Measurements from ENCODE around the gene TACSTD2.
"Not testable (repeated sequence)": the region's sequence is repeated elsewhere in the genome, so short reads cannot be mapped to it uniquely, and the experiment has no call there.

Gene TACSTD2

DNA sequence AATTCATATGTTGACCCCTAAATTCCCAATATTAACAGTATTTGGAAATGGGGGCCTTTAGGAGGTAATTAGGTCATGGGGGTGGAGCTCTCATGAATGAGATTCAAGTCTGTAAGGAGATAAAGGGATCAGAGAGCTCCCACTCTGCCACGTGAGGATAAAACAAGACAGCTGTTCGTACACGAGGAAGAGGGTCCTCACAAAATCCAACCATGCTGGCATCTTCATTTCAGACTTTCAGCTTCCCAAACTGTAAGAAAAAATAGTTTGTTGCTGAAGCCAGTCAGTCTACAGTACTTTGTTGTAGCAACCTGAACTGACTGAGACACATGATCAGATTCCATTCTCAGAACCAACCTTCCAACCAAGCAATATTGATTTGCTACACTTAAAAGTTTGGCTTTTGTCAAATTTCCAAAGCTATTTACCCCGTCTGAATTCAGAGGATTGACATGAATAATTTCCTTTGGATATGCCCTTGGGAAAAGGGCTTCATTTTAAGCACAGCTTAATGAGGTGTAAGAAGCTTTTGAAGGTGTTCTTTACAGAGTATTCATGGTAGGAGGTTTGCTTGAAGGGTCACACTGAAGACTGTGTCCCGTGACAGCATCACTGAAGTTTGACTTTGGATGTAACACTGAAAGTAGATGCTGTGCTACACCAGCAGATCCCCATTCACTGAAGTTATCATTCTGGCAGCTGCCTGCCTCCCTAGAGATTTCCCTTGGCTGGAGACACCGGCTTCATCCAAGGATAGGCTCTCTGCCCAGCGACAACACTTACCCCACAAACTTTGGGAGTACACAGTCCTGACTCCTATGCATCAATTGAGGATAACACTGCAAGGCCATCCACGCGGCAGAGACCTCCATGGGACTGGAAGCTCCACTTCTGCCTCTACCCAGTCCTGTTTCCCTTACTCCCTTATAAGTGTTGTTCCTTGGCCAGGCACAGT, 25.6 kb downstream of the TACSTD2 start:
- Mint-ChIP-seq H3K36me3 (ENCODE audit: low read depth) (no peaks in the 10 kb centered on the region), H3K9me3 (no peaks in the 10 kb centered on the region), H3K27me3 (ENCODE audit: low read depth, poor library complexity) (peaks cover 21% of the 10 kb centered on the region), H3K4me3 (no peak overlapping the region), H3K27ac (no peak overlapping the region), H3K4me1 (peaks cover 24% of the 10 kb centered on the region)
- DNase-seq, result no peak
- TF ChIP-seq, protein P1, sequence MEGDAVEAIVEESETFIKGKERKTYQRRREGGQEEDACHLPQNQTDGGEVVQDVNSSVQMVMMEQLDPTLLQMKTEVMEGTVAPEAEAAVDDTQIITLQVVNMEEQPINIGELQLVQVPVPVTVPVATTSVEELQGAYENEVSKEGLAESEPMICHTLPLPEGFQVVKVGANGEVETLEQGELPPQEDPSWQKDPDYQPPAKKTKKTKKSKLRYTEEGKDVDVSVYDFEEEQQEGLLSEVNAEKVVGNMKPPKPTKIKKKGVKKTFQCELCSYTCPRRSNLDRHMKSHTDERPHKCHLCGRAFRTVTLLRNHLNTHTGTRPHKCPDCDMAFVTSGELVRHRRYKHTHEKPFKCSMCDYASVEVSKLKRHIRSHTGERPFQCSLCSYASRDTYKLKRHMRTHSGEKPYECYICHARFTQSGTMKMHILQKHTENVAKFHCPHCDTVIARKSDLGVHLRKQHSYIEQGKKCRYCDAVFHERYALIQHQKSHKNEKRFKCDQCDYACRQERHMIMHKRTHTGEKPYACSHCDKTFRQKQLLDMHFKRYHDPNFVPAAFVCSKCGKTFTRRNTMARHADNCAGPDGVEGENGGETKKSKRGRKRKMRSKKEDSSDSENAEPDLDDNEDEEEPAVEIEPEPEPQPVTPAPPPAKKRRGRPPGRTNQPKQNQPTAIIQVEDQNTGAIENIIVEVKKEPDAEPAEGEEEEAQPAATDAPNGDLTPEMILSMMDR (IDR thresholded peaks at IDR 0.05), result no peak

DNA sequence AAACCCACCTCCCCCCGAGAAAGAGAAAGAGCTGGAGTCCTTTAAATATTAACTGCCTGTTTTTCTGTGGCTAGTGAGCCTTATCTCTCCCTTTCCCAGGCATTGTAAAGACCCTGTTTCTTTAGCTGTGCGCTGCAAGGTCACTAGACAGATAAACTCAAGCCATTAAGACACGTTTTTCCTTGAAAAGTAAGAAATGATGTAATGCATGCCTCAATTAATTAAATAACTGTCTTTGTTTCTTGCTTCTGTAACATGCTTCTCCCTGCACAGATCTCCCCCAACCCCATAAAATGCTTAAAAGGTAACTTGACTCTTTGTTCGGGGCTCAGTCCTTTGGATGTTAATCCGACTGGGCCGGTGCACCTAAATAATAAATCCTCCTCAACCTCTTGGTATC, 27.8 kb downstream of the TACSTD2 start:
- H3K27me3 Mint-ChIP-seq (ENCODE audit: low read depth, poor library complexity), result peaks cover 24% of the 10 kb centered on the region
- DNase-seq; H3K9me3 Mint-ChIP-seq; H3K36me3 Mint-ChIP-seq (ENCODE audit: low read depth): not testable (repeated sequence)
- H3K27ac Mint-ChIP-seq, result peak overlapping the region; percentile 37
- peaks cover 36% of the 10 kb centered on the region for H3K4me1 Mint-ChIP-seq
- peak overlapping the region; percentile 3 for H3K4me3 Mint-ChIP-seq

DNA sequence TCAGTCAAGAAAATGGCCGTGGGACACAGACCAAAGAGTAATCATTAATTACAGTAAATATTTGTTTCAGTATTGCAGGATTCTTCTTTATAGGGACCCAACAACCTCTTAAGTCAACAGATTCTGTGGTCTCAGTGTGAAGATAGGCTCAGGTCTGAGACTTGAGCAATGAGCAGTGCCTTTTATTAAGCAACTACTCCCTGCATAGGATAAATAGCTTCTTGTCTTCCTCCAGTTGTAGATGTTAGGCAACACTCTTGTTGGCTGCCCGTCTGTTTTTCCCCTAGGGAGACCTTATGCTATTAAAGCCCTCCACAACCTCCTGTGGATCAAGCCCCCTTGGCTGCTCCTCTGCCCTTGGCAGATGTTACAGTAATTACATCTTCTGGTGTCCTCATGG, 28.7 kb downstream of the TACSTD2 start:
- DNase-seq, result no peak
- Mint-ChIP-seq H3K4me1 (peaks cover 36% of the 10 kb centered on the region), H3K27me3 (ENCODE audit: low read depth, poor library complexity) (peaks cover 24% of the 10 kb centered on the region), H3K9me3 (no peaks in the 10 kb centered on the region), H3K36me3 (ENCODE audit: low read depth) (no peaks in the 10 kb centered on the region), H3K27ac (no peak overlapping the region), H3K4me3 (no peak overlapping the region)
- TF ChIP-seq, protein P1 (IDR thresholded peaks at IDR 0.05), result no peak

DNA sequence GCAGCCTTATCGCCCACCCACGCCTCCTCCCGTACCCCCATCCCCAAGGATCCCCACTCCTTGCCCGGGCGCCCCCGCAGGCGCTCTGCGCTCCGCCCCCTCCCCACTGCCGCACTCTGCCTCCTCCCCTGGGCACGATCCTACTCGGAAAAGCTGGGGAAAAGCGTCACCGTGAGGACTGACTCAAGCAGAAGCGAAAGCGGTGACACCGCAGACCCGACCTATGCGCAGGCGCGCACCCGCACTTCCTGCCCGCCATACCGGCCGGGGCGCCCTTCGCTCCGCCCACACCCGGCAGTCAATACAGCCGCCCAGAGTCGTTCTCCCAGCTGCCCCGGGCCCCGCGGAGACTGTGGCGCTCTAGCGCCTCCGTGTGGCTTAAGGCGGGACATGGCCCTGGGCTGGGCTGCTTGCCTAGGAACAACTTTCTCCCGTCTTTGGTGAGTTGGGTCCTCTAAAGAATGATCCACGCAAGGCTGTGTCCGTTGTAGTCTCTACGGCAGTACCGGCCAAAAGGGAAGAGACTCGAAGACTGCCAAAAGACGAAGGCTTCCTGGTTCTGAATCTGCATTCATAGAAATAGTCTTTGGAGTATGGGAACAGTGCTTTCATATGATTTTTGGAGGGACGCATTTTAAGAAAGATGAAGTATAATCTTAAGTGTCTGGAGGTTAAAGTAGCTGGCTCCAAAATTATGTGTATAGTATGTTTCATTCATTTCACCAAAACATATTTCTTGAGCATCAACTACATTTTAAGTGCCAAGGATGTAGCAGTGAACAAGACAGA, 30.3 kb downstream of the TACSTD2 start, which contains the start of gene OMA1:
Gene OMA1 (minus strand): TSS at position 207 of the 789 bp plus-strand sequence. CDS start 7,432 bp downstream, outside the sequence.
- Mint-ChIP-seq H3K36me3 (ENCODE audit: low read depth) (no peaks in the 10 kb centered on the region), H3K4me1 (peaks cover 36% of the 10 kb centered on the region), H3K27me3 (ENCODE audit: low read depth, poor library complexity) (peaks cover 24% of the 10 kb centered on the region), H3K4me3 (peak within 1 kb of the TSS; percentile 93), H3K27ac (peak within 1 kb of the TSS; percentile 98), H3K9me3 (no peaks in the 10 kb centered on the region)
- TF ChIP-seq, protein P1 (IDR thresholded peaks at IDR 0.05), result peak; percentile 89
- peak; percentile 97 for DNase-seq

DNA sequence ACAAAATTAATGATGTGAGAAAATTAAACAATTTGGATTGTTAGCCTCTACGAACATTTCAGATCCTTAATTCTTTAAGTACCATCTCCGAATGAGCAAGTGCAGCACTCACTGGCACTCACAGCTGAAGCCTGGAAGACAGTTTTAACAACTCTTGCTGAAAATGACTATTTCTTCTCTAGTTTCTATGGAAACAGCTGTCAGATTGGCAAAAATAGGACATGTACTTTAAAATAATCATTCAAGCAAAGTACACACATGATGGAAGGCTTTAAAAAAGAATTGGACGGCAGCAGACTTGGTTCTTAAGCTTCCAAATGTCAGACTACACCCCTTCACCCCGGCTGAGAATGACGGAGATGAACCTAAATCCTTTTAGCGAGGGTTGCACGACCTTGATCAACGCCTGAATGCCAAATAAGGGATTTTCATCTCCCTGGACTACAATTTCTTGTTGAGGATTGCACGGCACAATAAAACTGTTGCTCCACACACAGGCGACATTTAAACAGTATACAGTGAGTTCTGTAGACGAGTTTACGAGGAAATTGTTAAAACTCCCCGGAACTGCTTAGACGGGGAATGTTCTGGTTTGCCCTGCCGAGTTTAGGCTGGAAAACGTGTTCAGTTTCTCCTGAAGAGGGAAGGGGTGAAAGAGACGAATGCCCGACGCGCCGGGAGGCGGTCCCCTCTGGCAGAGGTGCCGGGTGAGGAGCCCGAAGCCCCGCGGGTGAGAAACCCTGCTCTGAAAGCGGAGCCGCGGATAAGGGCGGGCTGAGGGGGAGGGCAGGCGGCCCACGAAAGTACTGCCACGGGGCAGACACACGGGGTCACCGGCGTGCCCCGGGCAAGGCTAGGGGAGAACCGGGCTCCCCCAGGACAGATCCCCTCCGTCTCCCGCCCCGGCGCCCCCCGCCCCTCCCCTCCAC, 31.2 kb downstream of the TACSTD2 start:
- peak overlapping the region; percentile 93 for H3K4me3 Mint-ChIP-seq
- H3K4me1 Mint-ChIP-seq, result peaks cover 36% of the 10 kb centered on the region
- no peaks in the 10 kb centered on the region for H3K36me3 Mint-ChIP-seq (ENCODE audit: low read depth)
- peak; percentile 73 for DNase-seq
- peaks cover 20% of the 10 kb centered on the region for H3K27me3 Mint-ChIP-seq (ENCODE audit: low read depth, poor library complexity)
- peak overlapping the region; percentile 98 for H3K27ac Mint-ChIP-seq
- no peaks in the 10 kb centered on the region for H3K9me3 Mint-ChIP-seq
- TF ChIP-seq, protein P1 (IDR thresholded peaks at IDR 0.05), result no peak

Measured in nephron progenitor cell (in vitro differentiated cells).